A673 (cell line): ENCODE data around the gene ZNF503. TPM values are rescaled to one million over a fixed set of nuclear protein-coding genes. Genes with fewer than 3 reads are reported as not detected.
A peak's percentile ranks its signal among the peaks of the same experiment; 100 is the strongest.

Experiments used
- BruUV-seq: library from RNA; stranded (reverse); fragments of 400-500 nt; replicated peaks from 2 replicates; lab custom pipeline; 2021; lab: Mats Ljungman, UMichigan
- CTCF ChIA-PET: fragments of 300-600 bp; sonication (Branson Sonifier 250); formaldehyde crosslinking; loops from one replicate; lab custom pipeline; 2022; ENCODE audit warnings: antibody characterized with exemption; lab: Charles Lee
- POLR2A ChIA-PET: fragments of 300-600 bp; sonication (Branson Sonifier 250); formaldehyde crosslinking; loops from one replicate; lab custom pipeline; 2022; ENCODE audit warnings: antibody characterized with exemption; ENCODE audit not compliant: low non-redundant PET; lab: Charles Lee
- DNase-seq: peaks from one replicate; pipeline ENCODE4 v3.0.0-alpha.2; 2015; ENCODE audit warnings: low spot score
- H3K27ac ChIP-seq: fragments of 200-600 bp; sonication (generic); 2 replicates; pipeline ENCODE4 v1.5.1; 2016; ENCODE audit warnings: mixed run types, low read depth, mild to moderate bottlenecking, mixed read lengths, antibody characterized with exemption, low read length; ENCODE audit not compliant: poor library complexity, severe bottlenecking
- H3K27me3 ChIP-seq: fragments of 200-600 bp; sonication (generic); replicated peaks from 2 replicates; pipeline ENCODE4 v1.6.1; 2017; ENCODE audit warnings: mixed run types, low read depth, mild to moderate bottlenecking, mixed read lengths, antibody characterized with exemption, low read length; ENCODE audit not compliant: insufficient read depth, poor library complexity
- H3K36me3 ChIP-seq: fragments of 200-600 bp; sonication (generic); 2 replicates; pipeline ENCODE4 v1.6.1; 2016; ENCODE audit warnings: mixed run types, mild to moderate bottlenecking, mixed read lengths, antibody characterized with exemption, low read length; ENCODE audit not compliant: insufficient read depth, poor library complexity, severe bottlenecking
- H3K4me1 ChIP-seq: fragments of 200-600 bp; sonication (generic); 2 replicates; pipeline ENCODE4 v1.6.1; 2017; ENCODE audit warnings: mixed run types, mild to moderate bottlenecking, mixed read lengths, antibody characterized with exemption, low read length; ENCODE audit not compliant: insufficient read depth, poor library complexity, severe bottlenecking
- H3K4me3 ChIP-seq: fragments of 200-600 bp; sonication (generic); 2 replicates; pipeline ENCODE4 v1.5.1; 2016; ENCODE audit warnings: low read depth, mixed run types, mild to moderate bottlenecking, mixed read lengths, low read length; ENCODE audit not compliant: poor library complexity, severe bottlenecking
- H3K9me3 ChIP-seq: fragments of 200-600 bp; sonication (generic); 2 replicates; pipeline ENCODE4 v1.6.1; 2016; ENCODE audit warnings: mixed run types, low read depth, mild to moderate bottlenecking, mixed read lengths, antibody characterized with exemption, low read length; ENCODE audit not compliant: poor library complexity, severe bottlenecking
- EZH2 ChIP-seq: fragments of 200-600 bp; sonication (generic); IDR thresholded peaks from 2 replicates; pipeline ENCODE4 v1.6.1; 2017; ENCODE audit warnings: borderline replicate concordance, low read depth, mild to moderate bottlenecking, mixed read lengths, antibody characterized with exemption, low read length; ENCODE audit not compliant: poor library complexity, severe bottlenecking
- intact Hi-C: fragments of 100-400 bp; cut with micrococcal nuclease; formaldehyde crosslinking; loops from one replicate; pipeline ENCODE4 v1.10.0; 2022; ENCODE audit not compliant: unreplicated experiment
- total RNA-seq: library from RNA; stranded (reverse); gene quantifications from 2 replicates; pipeline ENCODE4 v1.2.3, GENCODE V29; 2021
- TF ChIP-seq, protein P1 (sequence below): fragments of 300-800, 200-600 bp; sonication (generic); conservative IDR thresholded peaks from 2 replicates; pipeline ENCODE4 v1.5.1; 2017; ENCODE audit warnings: low read depth, mild to moderate bottlenecking, antibody characterized with exemption, low read length, moderate library complexity, mixed read lengths

The ZNF503 gene
- total RNA-seq, 1 experiment from 2014 or later, result 1.2 TPM

DNA sequence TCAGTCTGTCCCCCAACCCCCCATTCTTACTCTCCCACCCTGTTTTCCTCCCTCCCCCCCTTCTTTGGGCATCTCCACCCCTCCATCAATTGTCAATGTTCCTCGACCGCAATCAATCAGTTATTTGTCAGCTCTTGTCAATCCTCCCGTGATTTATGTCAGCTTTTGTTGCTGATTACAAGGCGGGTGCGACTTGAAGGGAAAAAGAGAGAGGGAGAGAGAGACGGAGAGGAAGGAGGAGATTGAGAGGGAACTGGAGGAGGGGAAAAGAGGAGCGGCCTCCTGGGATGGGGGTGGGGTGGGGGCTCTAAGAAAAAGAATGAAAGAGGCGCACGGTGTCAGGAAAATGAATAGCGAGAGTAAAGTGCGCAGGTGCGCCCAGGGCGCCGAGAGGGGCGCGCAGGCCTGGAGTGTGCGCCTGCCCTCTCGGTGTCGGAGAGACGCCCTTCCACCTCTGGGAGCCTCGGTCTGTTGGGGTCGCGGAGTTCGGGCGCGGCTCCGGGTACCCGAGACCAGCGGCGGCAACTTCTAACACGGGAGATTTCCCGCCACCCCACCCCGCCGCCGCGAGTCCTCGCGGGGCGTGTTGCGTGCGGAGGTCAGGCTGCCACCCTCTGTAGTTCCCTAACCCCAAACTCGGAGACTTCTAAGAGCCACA, 1.1 kb upstream of the ZNF503 start:
- Histone ChIP-seq H3K4me3 (peak overlapping the region; percentile 57), H3K9me3 (no peaks in the 10 kb centered on the region), H3K36me3 (no peaks in the 10 kb centered on the region), H3K27ac (no peak overlapping the region), H3K27me3 (peaks cover 99% of the 10 kb centered on the region), H3K4me1 (peaks cover 32% of the 10 kb centered on the region)
- BruUV-seq, result no TSS peak
- CTCF ChIA-PET, result no interaction called here
- DNase-seq, result no peak
- TF ChIP-seq, protein P1, sequence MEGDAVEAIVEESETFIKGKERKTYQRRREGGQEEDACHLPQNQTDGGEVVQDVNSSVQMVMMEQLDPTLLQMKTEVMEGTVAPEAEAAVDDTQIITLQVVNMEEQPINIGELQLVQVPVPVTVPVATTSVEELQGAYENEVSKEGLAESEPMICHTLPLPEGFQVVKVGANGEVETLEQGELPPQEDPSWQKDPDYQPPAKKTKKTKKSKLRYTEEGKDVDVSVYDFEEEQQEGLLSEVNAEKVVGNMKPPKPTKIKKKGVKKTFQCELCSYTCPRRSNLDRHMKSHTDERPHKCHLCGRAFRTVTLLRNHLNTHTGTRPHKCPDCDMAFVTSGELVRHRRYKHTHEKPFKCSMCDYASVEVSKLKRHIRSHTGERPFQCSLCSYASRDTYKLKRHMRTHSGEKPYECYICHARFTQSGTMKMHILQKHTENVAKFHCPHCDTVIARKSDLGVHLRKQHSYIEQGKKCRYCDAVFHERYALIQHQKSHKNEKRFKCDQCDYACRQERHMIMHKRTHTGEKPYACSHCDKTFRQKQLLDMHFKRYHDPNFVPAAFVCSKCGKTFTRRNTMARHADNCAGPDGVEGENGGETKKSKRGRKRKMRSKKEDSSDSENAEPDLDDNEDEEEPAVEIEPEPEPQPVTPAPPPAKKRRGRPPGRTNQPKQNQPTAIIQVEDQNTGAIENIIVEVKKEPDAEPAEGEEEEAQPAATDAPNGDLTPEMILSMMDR, result no peak
- TF ChIP-seq EZH2, result peak; percentile 45
- intact Hi-C loops, result loop anchor here (5.0 to 10.0 kb wide), 3 partner anchors 512 to 1710 kb away; no protein-coding TSS in a partner anchor
- POLR2A ChIA-PET, result no interaction called here

DNA sequence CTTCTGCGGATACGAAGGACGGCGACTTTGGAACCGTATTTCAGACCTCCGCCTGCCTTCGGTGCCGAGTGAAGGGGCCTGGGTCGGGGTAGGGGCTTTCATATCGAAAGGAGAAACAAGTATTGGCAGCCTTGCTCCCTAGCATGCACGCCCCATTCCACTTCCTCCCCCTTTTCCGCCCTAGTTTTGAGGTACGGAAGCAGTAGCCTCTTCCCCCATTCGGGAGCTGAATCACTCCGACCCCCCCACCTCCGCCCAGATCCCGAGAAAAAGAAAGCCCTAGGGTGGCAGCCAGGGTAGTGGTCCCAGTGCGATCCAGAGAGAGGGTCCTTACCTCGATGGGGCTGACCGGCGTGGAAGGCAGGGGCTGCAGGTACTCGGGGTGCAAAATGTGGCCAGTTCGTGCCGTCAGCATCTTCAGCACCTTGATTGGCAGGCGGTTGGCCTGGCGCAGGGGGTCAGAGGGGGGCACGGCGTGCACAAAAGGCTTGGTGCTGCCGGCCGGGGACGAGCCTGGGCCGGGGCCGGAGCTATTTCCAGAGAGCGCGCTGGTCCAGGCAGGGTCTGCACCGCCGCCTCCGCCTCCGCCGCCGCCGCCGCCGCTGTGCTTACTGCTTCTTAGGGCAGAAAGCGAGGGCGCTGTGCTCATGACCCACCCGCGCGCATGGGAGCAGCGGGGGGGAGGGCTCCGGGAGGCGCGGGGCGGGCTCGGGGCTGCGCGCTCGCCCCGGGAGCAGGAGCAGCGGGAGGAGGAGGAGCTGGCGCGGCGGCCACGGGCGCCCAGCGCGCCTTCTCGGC, 594 bp downstream of the ZNF503 start:
- POLR2A ChIA-PET, result no interaction called here
- Histone ChIP-seq H3K4me1 (peaks cover 32% of the 10 kb centered on the region), H3K27ac (no peak overlapping the region), H3K4me3 (peak overlapping the region; percentile 57), H3K27me3 (peaks cover 99% of the 10 kb centered on the region), H3K9me3 (no peaks in the 10 kb centered on the region), H3K36me3 (no peaks in the 10 kb centered on the region)
- no peak for DNase-seq
- CTCF ChIA-PET, result no interaction called here
- intact Hi-C loops, result loop anchor here (1.0 to 10.0 kb wide), 5 partner anchors 514 to 1711 kb away; no protein-coding TSS in a partner anchor
- BruUV-seq, result no TSS peak
- peak; percentile 48 for TF ChIP-seq EZH2
- TF ChIP-seq, protein P1, result no peak

DNA sequence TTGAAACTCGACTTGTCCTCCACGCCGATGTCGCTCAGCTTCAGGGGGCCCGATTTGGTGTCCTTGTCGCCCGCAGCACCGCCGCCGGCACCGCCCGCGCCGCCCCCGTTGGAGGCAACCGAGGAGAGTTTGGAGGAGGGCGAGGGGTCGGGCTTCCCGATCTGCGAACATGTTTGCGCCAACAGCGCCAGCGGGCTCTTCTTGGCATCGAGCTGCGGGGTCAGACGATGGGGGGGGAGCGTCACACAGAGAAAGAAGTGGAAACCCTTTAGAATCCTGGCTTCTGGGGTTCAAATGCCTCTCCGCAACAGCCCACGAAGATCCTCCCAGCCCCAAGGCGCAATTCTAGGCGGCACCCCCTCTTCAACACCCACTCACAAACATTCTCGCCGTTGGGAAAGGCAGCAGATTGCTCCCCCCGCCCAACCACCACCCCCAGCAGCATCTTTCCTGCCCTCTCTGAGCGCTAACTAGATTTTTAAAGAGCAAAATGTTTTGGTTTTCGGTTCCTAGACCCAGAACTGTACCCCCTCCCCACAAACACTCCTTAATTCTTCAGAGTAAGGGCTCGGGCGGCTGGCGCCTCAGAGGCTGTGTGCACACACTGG, 1.3 kb downstream of the ZNF503 start:
- DNase-seq, result no peak
- peak overlapping the region; percentile 57 for H3K4me3 ChIP-seq

More for the DNA sequence above, 1.3 kb downstream of the ZNF503 start:
- Histone ChIP-seq H3K27me3 (peaks cover 99% of the 10 kb centered on the region), H3K36me3 (no peaks in the 10 kb centered on the region), H3K27ac (no peak overlapping the region), H3K9me3 (no peaks in the 10 kb centered on the region), H3K4me1 (peaks cover 32% of the 10 kb centered on the region)
- ChIA-PET CTCF (interaction anchor here (1.0 kb wide), 1 partner anchor 904 kb away, joined by 4 read pairs; no protein-coding TSS in a partner anchor), POLR2A (no interaction called here)
- TF ChIP-seq, protein P1, result no peak
- TF ChIP-seq EZH2, result no peak
- intact Hi-C loops, result loop anchor here (1.0 to 10.0 kb wide), 5 partner anchors 515 to 1712 kb away; no protein-coding TSS in a partner anchor
- BruUV-seq, result no TSS peak
